A549 treated with Mapracorat at 1 μM for 4 hours (cell line): ENCODE data around the gene KRT14. TPM values are rescaled to one million over a fixed set of nuclear protein-coding genes. Genes with fewer than 3 reads are reported as not detected.

Experiments
- total RNA-seq: library from RNA; stranded (reverse); fragments of 200-300 nt; extraction: Qiagen RNA extraction; gene quantifications from 5 replicates; pipeline ENCODE4 v1.2.3, GENCODE V29; 2022

Gene KRT14
- total RNA-seq = 0.18 to 0.34 TPM in 2 of 5 replicates, not detected in the others

DNA sequence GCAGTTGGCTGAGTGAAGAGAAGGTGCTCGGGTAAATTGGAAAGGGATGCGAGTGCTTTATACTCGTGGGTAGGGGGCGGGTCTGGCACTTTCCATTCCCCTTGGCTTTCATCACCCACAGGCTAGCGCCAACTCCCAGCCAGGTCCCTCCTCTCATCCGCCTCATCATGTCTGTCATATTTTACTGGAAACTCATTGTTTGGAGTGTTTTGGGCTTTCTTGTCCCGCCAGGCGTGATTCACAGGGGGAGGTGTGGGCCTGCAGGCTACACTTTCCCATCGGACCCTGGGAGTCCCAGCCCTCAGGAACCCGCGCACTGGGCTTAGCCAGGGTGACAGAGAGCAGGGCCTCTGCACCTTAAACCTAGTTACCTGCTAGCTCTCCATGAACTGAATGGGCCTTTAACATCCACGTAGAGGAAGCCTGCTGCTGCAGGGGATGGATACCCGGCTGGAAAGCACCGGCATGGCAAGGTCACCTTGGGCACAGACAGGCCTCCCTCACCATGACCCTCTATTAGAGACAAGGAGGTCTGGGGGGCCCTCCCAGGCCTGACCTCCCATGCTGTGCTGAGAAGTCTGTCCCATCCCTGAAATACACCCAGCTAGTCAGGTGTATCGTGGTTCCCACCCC, at the start of gene KRT14:
Gene KRT14, minus strand, starts transcription at position 33 of the 633 bp plus-strand sequence. CDS start 61 bp downstream, outside the sequence.

DNA sequence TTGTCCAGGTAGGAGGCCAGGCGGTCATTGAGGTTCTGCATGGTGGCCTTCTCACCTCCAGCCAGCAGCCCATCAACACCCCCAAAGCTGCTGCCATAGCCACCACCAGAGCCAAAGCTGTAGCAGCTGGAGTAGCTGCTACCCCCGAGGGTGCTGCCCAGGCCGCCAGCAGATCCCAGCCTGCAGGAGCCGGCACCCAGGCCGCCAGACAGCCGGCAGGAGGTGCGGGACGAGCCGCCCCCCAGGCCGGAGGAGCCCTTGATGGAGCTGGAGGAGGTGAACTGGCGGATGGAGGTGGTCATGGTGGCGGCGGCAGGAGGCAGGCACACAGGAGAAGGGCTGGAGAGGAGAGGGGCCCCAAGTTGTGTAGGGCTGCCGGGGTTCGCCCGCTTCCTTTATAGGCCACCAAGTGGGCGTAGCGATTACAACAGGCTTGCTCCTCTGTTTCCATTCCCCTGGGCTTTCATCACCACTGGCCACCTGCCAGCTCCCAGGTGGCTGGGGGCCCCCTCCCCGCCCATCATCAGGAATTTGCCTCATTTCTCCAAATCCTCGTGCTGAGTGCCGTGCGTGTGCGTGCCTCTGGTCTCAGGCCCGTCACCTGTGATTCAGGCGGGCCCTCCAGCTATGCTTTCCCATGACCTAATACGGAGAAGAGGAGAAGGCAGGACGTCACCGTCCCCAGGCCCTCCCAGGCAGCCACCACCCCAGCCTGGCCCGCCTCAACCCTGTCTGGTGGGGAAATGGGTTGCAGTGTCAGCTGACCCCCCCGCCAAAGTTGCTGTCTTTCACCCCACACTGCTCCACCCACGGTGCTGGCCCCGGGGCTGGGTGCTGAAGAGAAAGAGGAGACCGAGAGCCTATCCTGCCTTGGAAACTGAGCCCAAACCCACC, 37.8 kb upstream of the KRT14 start, which contains the start of gene KRT17:
Gene KRT17, minus strand, starts transcription at position 368 of the 894 bp plus-strand sequence. Its CDS starts 66 bp downstream, at position 302.

DNA sequence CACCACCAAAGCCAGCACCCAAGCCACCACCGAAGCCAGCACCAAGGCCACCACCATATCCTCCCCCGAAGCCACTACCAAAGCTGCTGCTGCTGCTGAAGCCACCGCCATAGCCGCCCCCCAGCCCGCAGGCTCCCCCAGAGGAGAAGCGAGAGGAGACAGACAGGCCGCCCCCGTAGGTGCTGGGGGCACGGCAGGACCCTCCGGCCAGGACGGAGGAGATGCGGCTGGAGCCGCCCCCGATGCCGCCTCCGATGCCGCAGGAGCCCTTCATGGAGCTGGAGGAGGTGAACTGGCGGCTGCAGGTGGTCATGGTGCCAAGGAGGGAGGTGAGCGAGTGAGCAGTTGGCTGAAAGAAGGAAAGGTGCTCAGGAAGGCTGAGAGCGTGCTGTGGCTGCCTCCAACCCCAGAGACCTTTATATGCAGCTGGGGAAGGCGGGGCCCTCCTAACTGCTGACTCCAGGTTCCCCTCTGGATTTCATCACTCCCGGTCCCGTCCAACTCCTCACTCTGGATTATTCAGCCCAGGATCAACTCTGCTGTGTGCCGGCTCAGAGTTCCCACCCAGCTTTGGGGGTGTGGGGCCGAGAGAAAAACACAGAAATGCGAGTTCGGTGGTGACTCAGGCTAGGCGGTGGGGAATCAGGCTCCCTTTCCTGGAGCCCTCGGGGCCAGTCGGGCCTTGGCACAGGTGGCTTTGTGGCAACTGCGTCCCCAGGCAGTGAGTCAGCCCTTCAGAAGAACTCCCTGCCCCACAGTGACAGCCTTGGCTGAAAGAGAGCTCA, 25.9 kb upstream of the KRT14 start, which contains the start of gene KRT16:
Gene KRT16, minus strand, starts transcription at position 392 of the 785 bp plus-strand sequence. Its CDS starts 79 bp downstream, at position 313.

DNA sequence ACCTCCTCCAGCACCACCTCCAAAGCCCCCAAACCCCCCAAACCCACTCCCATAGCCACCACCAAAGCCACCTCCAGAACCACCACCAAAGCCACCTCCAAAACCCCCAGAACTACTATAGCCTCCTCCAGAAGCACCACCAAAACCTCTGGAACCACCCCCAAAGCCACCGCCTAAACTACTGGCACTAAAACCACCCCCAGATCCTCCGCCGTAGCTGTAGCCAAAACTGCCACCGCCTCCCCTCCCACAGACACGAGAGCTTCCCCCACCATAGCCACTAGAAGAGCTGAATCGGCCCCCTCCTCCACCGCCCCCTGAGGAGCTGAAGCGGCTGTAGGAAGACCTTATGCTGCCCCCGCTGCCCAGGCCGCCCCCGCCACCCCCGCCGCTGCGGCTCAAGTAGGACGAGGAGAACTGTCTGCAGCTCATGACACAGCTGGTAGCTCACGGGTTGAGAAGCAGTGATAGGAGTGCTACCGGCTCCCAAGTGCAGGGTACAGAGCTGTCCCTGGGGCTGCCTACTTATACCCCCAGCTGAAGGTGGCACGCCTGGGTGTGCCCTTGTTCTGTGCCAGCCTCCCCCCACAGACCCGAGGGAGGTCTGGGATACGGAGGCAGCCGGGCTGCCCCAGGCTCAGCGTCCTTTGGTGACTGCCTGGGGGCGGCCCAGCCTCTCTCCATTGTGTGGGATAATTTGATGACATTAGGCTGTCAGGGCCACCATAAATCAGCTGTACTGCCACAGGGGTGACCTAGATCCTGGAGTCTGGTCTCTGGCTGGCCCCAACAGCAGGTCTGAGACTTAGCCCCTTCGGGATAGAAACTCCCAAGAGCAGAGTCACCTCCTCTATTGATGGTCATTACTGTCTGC, 14.9 kb downstream of the KRT14 start, which contains the start of gene KRT9:
Gene KRT9, minus strand, starts transcription at position 499 of the 874 bp plus-strand sequence. Its CDS starts 67 bp downstream, at position 432.

Other genes with a start within 250 kb of the KRT14 start
- gene KRT33A, start 236.1 kb downstream of the KRT14 start, total RNA-seq = not detected in 5 replicates
- not detected in 5 replicates for gene KRT33B, start 217.1 kb downstream of the KRT14 start, total RNA-seq
- 0.14 to 0.41 TPM (median 0.39 TPM) in 5 replicates for gene KRT34, start 204.6 kb downstream of the KRT14 start, total RNA-seq
- not detected in 5 replicates for gene KRT31, start 189.3 kb downstream of the KRT14 start, total RNA-seq
- not detected in 5 replicates for gene KRT37, start 162.3 kb downstream of the KRT14 start, total RNA-seq
- not detected in 5 replicates for gene KRT38, start 145.9 kb downstream of the KRT14 start, total RNA-seq
- 0.07 TPM in 2 of 5 replicates, not detected in the others for gene KRT32, start 119.5 kb downstream of the KRT14 start, total RNA-seq
- gene KRT35, start 105.7 kb downstream of the KRT14 start, total RNA-seq = not detected in 5 replicates
- not detected in 5 replicates for gene KRT36, start 97.0 kb downstream of the KRT14 start, total RNA-seq
- 0.12 to 0.41 TPM (median 0.37 TPM) in 5 replicates for gene KRT13, start 81.3 kb downstream of the KRT14 start, total RNA-seq
- 2.9 to 4.6 TPM (median 3.5 TPM) in 5 replicates for gene KRT15, start 68.0 kb downstream of the KRT14 start, total RNA-seq
- 37.8 to 59.9 TPM (median 49.0 TPM) in 5 replicates for gene KRT19, start 58.6 kb downstream of the KRT14 start, total RNA-seq
- not detected in 5 replicates for gene KRT9, start 14.8 kb downstream of the KRT14 start, total RNA-seq
- 0.62 to 1.2 TPM (median 1.0 TPM) in 5 replicates for gene KRT16, start 25.9 kb upstream of the KRT14 start, total RNA-seq
- 0.66 to 1.0 TPM (median 0.83 TPM) in 5 replicates for gene KRT17, start 37.7 kb upstream of the KRT14 start, total RNA-seq
- gene EIF1, start 102.0 kb upstream of the KRT14 start, total RNA-seq = 1,203 to 1,690 TPM (median 1,363 TPM) in 5 replicates
- gene GAST, start 125.4 kb upstream of the KRT14 start, total RNA-seq = 0.44 to 0.49 TPM in 2 of 5 replicates, not detected in the others
- gene HAP1, start 147.7 kb upstream of the KRT14 start, total RNA-seq = 1.1 to 1.7 TPM (median 1.4 TPM) in 5 replicates
- gene JUP, start 199.8 kb upstream of the KRT14 start, total RNA-seq = 85.1 to 127 TPM (median 113 TPM) in 5 replicates
- 25.6 to 36.5 TPM (median 33.6 TPM) in 5 replicates for gene P3H4, start 225.1 kb upstream of the KRT14 start, total RNA-seq
- gene FKBP10, start 226.1 kb upstream of the KRT14 start, total RNA-seq = 84.8 to 112 TPM (median 102 TPM) in 5 replicates
- gene NT5C3B, start 249.3 kb upstream of the KRT14 start, total RNA-seq = 102 to 111 TPM (median 106 TPM) in 5 replicates